ENCODE results near the gene ZNF365.
"Not testable (repeated sequence)": the region's sequence is repeated elsewhere in the genome, so short reads cannot be mapped to it uniquely, and the experiment has no call there.

Gene ZNF365

GRCh38 chr10:62356447-62356846 is 17.7 kb upstream of the ZNF365 start:
- H3K4me1 ChIP-seq (ENCODE audit: low read length) = no peaks in the 10 kb centered on the region
- H4K20me1 ChIP-seq (ENCODE audit: insufficient read depth, low read length) = no peaks in the 10 kb centered on the region
- H3K9ac ChIP-seq (ENCODE audit: low read length) = no peak overlapping the region
- H2AFZ ChIP-seq (ENCODE audit: low read length) = no peak overlapping the region
- no peaks in the 10 kb centered on the region for H3K9me2 ChIP-seq (replicated peaks; ENCODE audit: insufficient read depth, low read length)
- no peak for DNase-seq
- H3K27me3 ChIP-seq (replicated peaks; ENCODE audit: insufficient read depth, low read length) = no peaks in the 10 kb centered on the region
- H3K36me3 ChIP-seq (replicated peaks; ENCODE audit: insufficient read depth, low read length) = no peaks in the 10 kb centered on the region
- H3K27ac ChIP-seq (ENCODE audit: low read length) = no peak overlapping the region
- H3K79me2 ChIP-seq (ENCODE audit: low read length) = no peaks in the 10 kb centered on the region
- TF ChIP-seq CTCF (IDR thresholded peaks at IDR 0.05; ENCODE audit: low read length) (no peak), EZH2phosphoT487 (IDR thresholded peaks at IDR 0.05; ENCODE audit: low read length) (no peak), EZH2 (optimal IDR thresholded peaks at IDR 0.05; ENCODE audit: low read depth, low read length) (no peak)
- H3K4me3 ChIP-seq (ENCODE audit: low read length) = no peak overlapping the region
- no peaks in the 10 kb centered on the region for H3F3A ChIP-seq (ENCODE audit: insufficient read depth, low read length)
- H3K4me2 ChIP-seq (ENCODE audit: low read depth, low read length) = no peak overlapping the region
- no peaks in the 10 kb centered on the region for H3K9me3 ChIP-seq (replicated peaks; ENCODE audit: insufficient read depth, low read length)

GRCh38 chr10:62358151-62358550 is 16.0 kb upstream of the ZNF365 start:
- H3K36me3 ChIP-seq (replicated peaks; ENCODE audit: insufficient read depth, low read length); H4K20me1 ChIP-seq (ENCODE audit: insufficient read depth, low read length); H2AFZ ChIP-seq (ENCODE audit: low read length); H3K79me2 ChIP-seq (ENCODE audit: low read length); H3K27ac ChIP-seq (ENCODE audit: low read length); H3K9ac ChIP-seq (ENCODE audit: low read length); H3F3A ChIP-seq (ENCODE audit: insufficient read depth, low read length); H3K4me2 ChIP-seq (ENCODE audit: low read depth, low read length); H3K4me1 ChIP-seq (ENCODE audit: low read length); H3K4me3 ChIP-seq (ENCODE audit: low read length); H3K27me3 ChIP-seq (replicated peaks; ENCODE audit: insufficient read depth, low read length); DNase-seq; H3K9me2 ChIP-seq (replicated peaks; ENCODE audit: insufficient read depth, low read length); H3K9me3 ChIP-seq (replicated peaks; ENCODE audit: insufficient read depth, low read length): not testable (repeated sequence)

- Histone ChIP-seq H4K20me1 (ENCODE audit: insufficient read depth, low read length) (no peaks in the 10 kb centered on the region), H3K9me3 (replicated peaks; ENCODE audit: insufficient read depth, low read length) (no peaks in the 10 kb centered on the region), H3K4me3 (ENCODE audit: low read length) (peak overlapping the region; percentile 59), H3K4me2 (ENCODE audit: low read depth, low read length) (peak overlapping the region; percentile 78), H3K27me3 (replicated peaks; ENCODE audit: insufficient read depth, low read length) (0 out of 2 replicates have a peak, but pooled peaks cover 3% of the 10 kb centered on the region), H3K4me1 (ENCODE audit: low read length) (no peaks in the 10 kb centered on the region), H2AFZ (ENCODE audit: low read length) (peak overlapping the region; percentile 61), H3K36me3 (replicated peaks; ENCODE audit: insufficient read depth, low read length) (no peaks in the 10 kb centered on the region), H3F3A (ENCODE audit: insufficient read depth, low read length) (no peaks in the 10 kb centered on the region), H3K9ac (ENCODE audit: low read length) (no peak overlapping the region), H3K27ac (ENCODE audit: low read length) (no peak overlapping the region), H3K9me2 (replicated peaks; ENCODE audit: insufficient read depth, low read length) (no peaks in the 10 kb centered on the region), H3K79me2 (ENCODE audit: low read length) (no peaks in the 10 kb centered on the region)
- no peak for DNase-seq
- TF ChIP-seq CTCF (IDR thresholded peaks at IDR 0.05; ENCODE audit: low read length) (no peak), EZH2phosphoT487 (IDR thresholded peaks at IDR 0.05; ENCODE audit: low read length) (no peak), EZH2 (optimal IDR thresholded peaks at IDR 0.05; ENCODE audit: low read depth, low read length) (no peak)
Observed at GRCh38 chr10:62373639-62373994, 552 bp upstream of the ZNF365 start.

GRCh38 chr10:62374862-62375710 is 917 bp downstream of the ZNF365 start:
- no peaks in the 10 kb centered on the region for H3K4me1 ChIP-seq (ENCODE audit: low read length)
- H3K27me3 ChIP-seq (replicated peaks; ENCODE audit: insufficient read depth, low read length) = 0 out of 2 replicates have a peak, but pooled peaks cover 3% of the 10 kb centered on the region
- no peaks in the 10 kb centered on the region for H3F3A ChIP-seq (ENCODE audit: insufficient read depth, low read length)
- TF ChIP-seq EZH2 (optimal IDR thresholded peaks at IDR 0.05; ENCODE audit: low read depth, low read length) (no peak), CTCF (IDR thresholded peaks at IDR 0.05; ENCODE audit: low read length) (no peak), EZH2phosphoT487 (IDR thresholded peaks at IDR 0.05; ENCODE audit: low read length) (no peak)
- no peak overlapping the region for H3K9ac ChIP-seq (ENCODE audit: low read length)
- no peak overlapping the region for H3K4me2 ChIP-seq (ENCODE audit: low read depth, low read length)
- no peaks in the 10 kb centered on the region for H3K36me3 ChIP-seq (replicated peaks; ENCODE audit: insufficient read depth, low read length)
- no peaks in the 10 kb centered on the region for H3K9me3 ChIP-seq (replicated peaks; ENCODE audit: insufficient read depth, low read length)
- no peaks in the 10 kb centered on the region for H4K20me1 ChIP-seq (ENCODE audit: insufficient read depth, low read length)
- no peak overlapping the region for H3K27ac ChIP-seq (ENCODE audit: low read length)
- H2AFZ ChIP-seq (ENCODE audit: low read length) = no peak overlapping the region
- no peak for DNase-seq
- H3K79me2 ChIP-seq (ENCODE audit: low read length) = no peaks in the 10 kb centered on the region
- H3K4me3 ChIP-seq (ENCODE audit: low read length) = no peak overlapping the region
- no peaks in the 10 kb centered on the region for H3K9me2 ChIP-seq (replicated peaks; ENCODE audit: insufficient read depth, low read length)

All from MM.1S (cell line).